CD4-positive, alpha-beta T cell (primary cell): ENCODE results near the gene TPM3. TPM values are rescaled to one million over a fixed set of nuclear protein-coding genes. Genes with fewer than 3 reads are reported as not detected.

Experiments used
- ATAC-seq: fragments of 200-7000 bp; cut with Tn5 transposase; one replicate; pipeline ENCODE4 v1.10.0; 2022; ENCODE audit warnings: mild to moderate bottlenecking; ENCODE audit not compliant: poor library complexity
- CTCF ChIA-PET: fragments of 350-600 bp; sonication (Branson Sonifier 250); formaldehyde crosslinking; loops from one replicate; lab custom pipeline; 2021; ENCODE audit warnings: antibody characterized with exemption, inconsistent platforms; lab: Charles Lee
- POLR2A ChIA-PET: fragments of 350-600 bp; sonication (Branson Sonifier 250); formaldehyde crosslinking; loops from one replicate; lab custom pipeline; 2021; ENCODE audit warnings: antibody characterized with exemption, inconsistent platforms; lab: Charles Lee
- DNase-seq, 14 experiments: peaks; one replicate each; pipeline ENCODE4 v3.0.0-alpha.2; 2013 to 2020; ENCODE audit warnings: mixed read lengths in 2 of 14
- H3K27ac ChIP-seq, 2 donors: one replicate each; pipeline versions ENCODE4 v1.5.1 to v1.7.0; 2013; ENCODE audit warnings: low read length in 2 of 2, low read depth in 1 of 2, mild to moderate bottlenecking in 1 of 2
- H3K27me3 ChIP-seq, 2 experiments: 1 replicate in 1 of 2; 2 replicates in 1 of 2; pipeline versions ENCODE4 v1.6.1 to v1.7.0; 2013; ENCODE audit warnings: low read length in 2 of 2, control low read depth in 1 of 2, mild to moderate bottlenecking in 1 of 2, moderate library complexity in 1 of 2; ENCODE audit not compliant: insufficient read depth in 2 of 2, control insufficient read depth in 1 of 2
- H3K36me3 ChIP-seq: one replicate; pipeline ENCODE4 v1.6.1; 2013; ENCODE audit warnings: low read length, control low read depth; ENCODE audit not compliant: insufficient read depth
- H3K4me1 ChIP-seq: one replicate; pipeline ENCODE4 v1.6.1; 2013; ENCODE audit warnings: low read length, control low read depth; ENCODE audit not compliant: insufficient read depth
- H3K4me3 ChIP-seq: one replicate; pipeline ENCODE4 v1.5.1; 2013; ENCODE audit warnings: mild to moderate bottlenecking, low read length, moderate library complexity
- H3K9me3 ChIP-seq, 2 experiments: 1 replicate in 1 of 2; 2 replicates in 1 of 2; pipeline versions ENCODE4 v1.6.1 to v1.7.0; 2013; ENCODE audit warnings: low read length in 2 of 2, mild to moderate bottlenecking in 2 of 2, control low read depth in 1 of 2, moderate library complexity in 1 of 2; ENCODE audit not compliant: control insufficient read depth in 1 of 2, insufficient read depth in 1 of 2
- H3K27ac Mint-ChIP-seq: one replicate; pipeline ENCODE4 v1.8.0; 2020; ENCODE audit warnings: mixed read lengths
- H3K27me3 Mint-ChIP-seq: one replicate; pipeline ENCODE4 v1.8.0; 2021; ENCODE audit warnings: mixed read lengths
- H3K36me3 Mint-ChIP-seq: one replicate; pipeline ENCODE4 v1.8.0; 2021; ENCODE audit warnings: low read depth, mixed read lengths
- H3K4me1 Mint-ChIP-seq: one replicate; pipeline ENCODE4 v1.8.0; 2021; ENCODE audit warnings: low read depth, mixed read lengths
- H3K4me3 Mint-ChIP-seq: one replicate; pipeline ENCODE4 v1.8.0; 2020; ENCODE audit warnings: mild to moderate bottlenecking, mixed read lengths
- H3K9me3 Mint-ChIP-seq: one replicate; pipeline ENCODE4 v1.8.0; 2020; ENCODE audit warnings: mixed read lengths
- intact Hi-C, 2 experiments: fragments of 100-400 bp; cut with DNase I in 1 of 2; cut with micrococcal nuclease in 1 of 2; formaldehyde crosslinking; loops; one replicate each; pipeline versions ENCODE4 v1.15.1 to v1.9.0; 2023 to 2025; cut with DNase I, micrococcal nuclease
- total RNA-seq, 174 experiments: library from RNA in 2 of 174; stranded (reverse) in 2 of 174; gene quantifications; one replicate each; pipeline ENCODE4 v1.2.3 and lab custom pipeline; 2021 to 2026
- TF ChIP-seq, protein P1 (sequence below): fragments of 200-600 bp; IDR thresholded peaks from one replicate; pipeline ENCODE4 v1.8.0; 2022; ENCODE audit warnings: antibody characterized with exemption, mild to moderate bottlenecking

The TPM3 gene
- total RNA-seq, 2 experiments from 2014 or later = 345 to 357 TPM

DNA sequence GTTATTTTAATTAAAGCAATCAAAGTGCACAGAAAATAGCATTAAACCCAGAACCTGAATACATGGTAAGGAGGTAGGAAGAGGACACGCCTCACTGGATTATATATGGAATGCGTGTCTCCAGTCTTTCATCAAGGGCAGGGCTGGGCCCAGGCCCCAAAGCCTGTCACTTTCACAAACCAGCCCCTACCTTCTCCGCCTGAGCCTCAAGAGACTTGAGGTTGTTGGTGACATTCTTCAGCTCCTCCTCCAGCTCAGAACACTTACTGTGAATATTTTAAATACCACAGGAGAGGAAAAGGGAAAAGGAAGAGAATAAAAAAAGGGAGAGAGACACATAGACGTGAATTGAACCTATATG lies 20.7 kb downstream of the TPM3 start:
- H3K9me3 Mint-ChIP-seq = no peaks in the 10 kb centered on the region
- TF ChIP-seq, protein P1, sequence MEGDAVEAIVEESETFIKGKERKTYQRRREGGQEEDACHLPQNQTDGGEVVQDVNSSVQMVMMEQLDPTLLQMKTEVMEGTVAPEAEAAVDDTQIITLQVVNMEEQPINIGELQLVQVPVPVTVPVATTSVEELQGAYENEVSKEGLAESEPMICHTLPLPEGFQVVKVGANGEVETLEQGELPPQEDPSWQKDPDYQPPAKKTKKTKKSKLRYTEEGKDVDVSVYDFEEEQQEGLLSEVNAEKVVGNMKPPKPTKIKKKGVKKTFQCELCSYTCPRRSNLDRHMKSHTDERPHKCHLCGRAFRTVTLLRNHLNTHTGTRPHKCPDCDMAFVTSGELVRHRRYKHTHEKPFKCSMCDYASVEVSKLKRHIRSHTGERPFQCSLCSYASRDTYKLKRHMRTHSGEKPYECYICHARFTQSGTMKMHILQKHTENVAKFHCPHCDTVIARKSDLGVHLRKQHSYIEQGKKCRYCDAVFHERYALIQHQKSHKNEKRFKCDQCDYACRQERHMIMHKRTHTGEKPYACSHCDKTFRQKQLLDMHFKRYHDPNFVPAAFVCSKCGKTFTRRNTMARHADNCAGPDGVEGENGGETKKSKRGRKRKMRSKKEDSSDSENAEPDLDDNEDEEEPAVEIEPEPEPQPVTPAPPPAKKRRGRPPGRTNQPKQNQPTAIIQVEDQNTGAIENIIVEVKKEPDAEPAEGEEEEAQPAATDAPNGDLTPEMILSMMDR = no peak
- peak overlapping the region in 1 of 2 donors; percentile 2 for H3K27ac ChIP-seq
- peaks cover 93% of the 10 kb centered on the region for H3K36me3 ChIP-seq
- no peaks in the 10 kb centered on the region for H3K27me3 ChIP-seq
- H3K4me3 Mint-ChIP-seq = no peak overlapping the region
- no peak overlapping the region for H3K4me3 ChIP-seq
- peak overlapping the region; percentile 25 for H3K27ac Mint-ChIP-seq
- no peaks in the 10 kb centered on the region for H3K9me3 ChIP-seq
- H3K4me1 ChIP-seq = peaks cover 9% of the 10 kb centered on the region
- CTCF ChIA-PET = interaction anchor here (0.7 kb wide), 1 partner anchor 13 kb away, joined by 3 read pairs; no protein-coding TSS in a partner anchor
- H3K36me3 Mint-ChIP-seq = peaks cover 92% of the 10 kb centered on the region
- ATAC-seq (no peak), DNase-seq (no peak)
- POLR2A ChIA-PET = interaction anchor here (0.6 to 2.3 kb wide), 2 partner anchors 11 to 13 kb away, joined by 3 to 6 read pairs; no protein-coding TSS in a partner anchor
- intact Hi-C loops = no loop called here
- no peaks in the 10 kb centered on the region for H3K27me3 Mint-ChIP-seq
- H3K4me1 Mint-ChIP-seq = peaks cover 47% of the 10 kb centered on the region

DNA sequence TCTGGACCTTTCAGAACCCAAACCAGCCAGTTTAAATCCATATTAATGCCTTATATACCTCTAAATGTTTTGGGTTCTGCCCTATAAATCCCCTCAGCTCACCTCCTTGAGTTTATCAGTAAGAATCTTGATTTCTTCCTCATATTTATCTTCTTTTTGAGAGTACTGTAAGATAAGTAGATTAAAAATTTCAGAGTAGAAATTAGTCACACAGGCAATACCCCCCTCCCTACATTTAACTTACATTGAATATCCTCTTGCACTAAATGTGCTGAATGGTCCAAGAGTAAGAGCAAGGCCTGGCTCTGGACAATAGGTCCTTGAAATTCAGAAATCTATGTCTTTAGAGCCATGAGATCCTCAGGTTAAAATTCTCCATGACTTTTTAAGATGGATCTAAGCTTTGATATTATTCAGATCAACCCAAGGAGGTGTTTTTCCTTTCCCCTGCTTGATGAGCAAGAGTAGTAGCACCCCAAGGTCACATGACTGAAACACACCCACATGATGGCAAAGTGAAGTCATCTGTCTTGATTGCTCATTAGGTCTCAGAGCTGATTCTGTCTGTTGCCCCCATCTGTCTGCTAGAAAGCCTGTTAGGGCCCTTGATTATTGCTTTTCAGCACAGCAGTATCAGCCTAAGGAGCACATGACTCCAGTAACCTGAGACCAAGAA lies 21.2 kb downstream of the TPM3 start:
- peak in 3 of 14 experiments; percentile 17 to 30 (median 19) for DNase-seq

DNA sequence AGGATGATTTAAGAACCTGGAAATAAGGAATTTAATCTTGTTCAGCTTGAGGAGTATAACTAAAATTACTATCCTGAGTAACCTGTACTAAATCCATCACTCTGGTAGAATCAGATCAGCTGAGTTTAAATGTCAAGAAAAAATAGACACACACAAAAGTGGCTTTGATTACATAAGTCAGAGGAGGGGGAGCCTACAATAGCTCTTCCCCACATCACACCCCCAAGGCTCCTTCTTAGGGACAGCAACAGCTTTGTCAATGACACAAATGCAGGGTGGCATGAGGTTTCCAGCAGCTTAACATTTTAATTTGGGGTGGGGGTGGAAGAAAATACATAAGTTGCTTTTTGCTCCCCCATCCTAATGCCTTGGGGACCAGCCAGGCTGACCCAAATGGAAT lies 24.4 kb downstream of the TPM3 start:
- H3K4me3 Mint-ChIP-seq = no peak overlapping the region
- intact Hi-C loops = no loop called here
- DNase-seq = no peak
- ChIA-PET POLR2A (interaction anchor here (1.8 to 3.3 kb wide), 2 partner anchors 9 to 10 kb away, joined by 6 to 12 read pairs; no protein-coding TSS in a partner anchor), CTCF (interaction anchor here (1.5 kb wide), 1 partner anchor 10 kb away, joined by 3 read pairs; no protein-coding TSS in a partner anchor)
- Histone ChIP-seq H3K4me3 (no peak overlapping the region), H3K4me1 (no peaks in the 10 kb centered on the region), H3K9me3 (no peaks in the 10 kb centered on the region), H3K27ac (peak overlapping the region in 1 of 2 donors; percentile 22), H3K27me3 (no peaks in the 10 kb centered on the region), H3K36me3 (peaks cover 94% of the 10 kb centered on the region)
- H3K27ac Mint-ChIP-seq = peak overlapping the region; percentile 3
- ATAC-seq = no peak
- H3K27me3 Mint-ChIP-seq = no peaks in the 10 kb centered on the region
- peaks cover 97% of the 10 kb centered on the region for H3K36me3 Mint-ChIP-seq
- no peaks in the 10 kb centered on the region for H3K9me3 Mint-ChIP-seq
- TF ChIP-seq, protein P1 = no peak
- H3K4me1 Mint-ChIP-seq = peaks cover 52% of the 10 kb centered on the region

More for the DNA sequence above, 21.2 kb downstream of the TPM3 start:
- TF ChIP-seq, protein P1 = no peak
- no peaks in the 10 kb centered on the region for H3K27me3 ChIP-seq
- peaks cover 4% of the 10 kb centered on the region for H3K4me1 ChIP-seq
- H3K9me3 ChIP-seq = no peaks in the 10 kb centered on the region
- ATAC-seq = peak; percentile 43
- intact Hi-C loops = no loop called here
- CTCF ChIA-PET = interaction anchor here (0.7 to 1.4 kb wide), 2 partner anchors 11 to 13 kb away, joined by 3 to 6 read pairs; no protein-coding TSS in a partner anchor
- POLR2A ChIA-PET = interaction anchor here (2.3 kb wide), 1 partner anchor 13 kb away, joined by 6 read pairs; no protein-coding TSS in a partner anchor
- H3K27me3 Mint-ChIP-seq = no peaks in the 10 kb centered on the region
- peak overlapping the region; percentile 25 for H3K27ac Mint-ChIP-seq
- peaks cover 92% of the 10 kb centered on the region for H3K36me3 Mint-ChIP-seq
- peaks cover 94% of the 10 kb centered on the region for H3K36me3 ChIP-seq
- no peak overlapping the region for H3K4me3 ChIP-seq
- peaks cover 47% of the 10 kb centered on the region for H3K4me1 Mint-ChIP-seq
- H3K27ac ChIP-seq = peak overlapping the region in 1 of 2 donors; percentile 2
- H3K4me3 Mint-ChIP-seq = no peak overlapping the region
- no peaks in the 10 kb centered on the region for H3K9me3 Mint-ChIP-seq
